ENCODE results near the gene RHOT2. TPM values are rescaled to one million over a fixed set of nuclear protein-coding genes. Genes with fewer than 3 reads are reported as not detected.

The RHOT2 gene
- total and polyA plus RNA-seq, 9 of the 15 experiments (the other 6 are each of a cell fraction or from before 2014, with no cell fraction given): 5.0 to 373 (median 112) TPM

- TF ChIP-seq MGA (IDR thresholded peaks at IDR 0.05) (no peak), MAFK (IDR thresholded peaks at IDR 0.05; ENCODE audit: low read length) (no peak), ILF3 (IDR thresholded peaks at IDR 0.05; ENCODE audit: borderline replicate concordance) (no peak), NFIX (CRISPR knock-in tag; IDR thresholded peaks at IDR 0.05; ENCODE audit: low read depth) (no peak), ZNF589 (CRISPR knock-in tag; IDR thresholded peaks at IDR 0.05; ENCODE audit: low read depth) (no peak), KAT8 (IDR thresholded peaks at IDR 0.05; ENCODE audit: low read depth) (no peak), NR2C2 (CRISPR knock-in tag; IDR thresholded peaks at IDR 0.05) (peak; percentile 77; the same call in 1 of the 2 replicates), NR2C2 (tag; IDR thresholded peaks at IDR 0.05) (no peak), ZBTB49 (CRISPR knock-in tag; IDR thresholded peaks at IDR 0.05; ENCODE audit: borderline replicate concordance) (no peak), PHTF2 (CRISPR knock-in tag; IDR thresholded peaks at IDR 0.05) (no peak), ZNF707 (CRISPR knock-in tag; conservative IDR thresholded peaks at IDR 0.05) (no peak), RBM22 (IDR thresholded peaks at IDR 0.05; ENCODE audit: low read depth, low read length, poor library complexity, severe bottlenecking) (no peak), DDX20 (tag; IDR thresholded peaks at IDR 0.05; ENCODE audit: low read depth) (no peak), BRD9 (IDR thresholded peaks at IDR 0.05; ENCODE audit: low read depth, partially characterized antibody) (no peak)
Observed at GRCh38 chr16:700684-701584, 33.0 kb downstream of the RHOT2 start (continued).

All from K562 (cell line).